ENCODE measurements around the gene COL15A1. TPM values are rescaled to one million over a fixed set of nuclear protein-coding genes. Genes with fewer than 3 reads are reported as not detected.

COL15A1 gene
- total and polyA plus RNA-seq, 5 donors from 2014 or later = 0.03 to 0.10 (median 0.06) TPM; not detected in 2

GRCh38 chr9:98951967-98952366 lies 8.3 kb downstream of the COL15A1 start:
- H3K27me3 Mint-ChIP-seq = peaks cover 14% of the 10 kb centered on the region
- Histone ChIP-seq H3K4me3 (ENCODE audit: low read depth, low read length) (no peak overlapping the region), H3K27ac (ENCODE audit: insufficient read depth, low read length, poor library complexity, severe bottlenecking) (no peak overlapping the region), H3K4me1 (ENCODE audit: control insufficient read depth, insufficient read depth, low read length, poor library complexity, severe bottlenecking) (no peaks in the 10 kb centered on the region), H3K27me3 (ENCODE audit: control insufficient read depth, insufficient read depth, low read length) (peaks cover 8% of the 10 kb centered on the region), H3K36me3 (ENCODE audit: control insufficient read depth, insufficient read depth, low read length) (no peaks in the 10 kb centered on the region), H3K9me3 (ENCODE audit: control insufficient read depth in 2 of 2, low read length in 2 of 2) (no peaks in the 10 kb centered on the region)
- H3K9me3 Mint-ChIP-seq = peaks cover 0 to 3% (median 0%) of the 10 kb centered on the region in 7 donors
- DNase-seq = no peak
- ATAC-seq (ENCODE audit: low read depth in 2 of 2) = no peak
- no peak overlapping the region for H3K4me3 Mint-ChIP-seq
- no peaks in the 10 kb centered on the region for H3K4me1 Mint-ChIP-seq
- H3K27ac Mint-ChIP-seq = no peak overlapping the region
- H3K36me3 Mint-ChIP-seq = no peaks in the 10 kb centered on the region

- Histone ChIP-seq H3K9me3 (ENCODE audit: control insufficient read depth in 2 of 2, low read length in 2 of 2) (no peaks in the 10 kb centered on the region), H3K36me3 (ENCODE audit: control insufficient read depth, insufficient read depth, low read length) (no peaks in the 10 kb centered on the region), H3K27ac (ENCODE audit: insufficient read depth, low read length, poor library complexity, severe bottlenecking) (no peak overlapping the region), H3K4me1 (ENCODE audit: control insufficient read depth, insufficient read depth, low read length, poor library complexity, severe bottlenecking) (no peaks in the 10 kb centered on the region), H3K27me3 (ENCODE audit: control insufficient read depth, insufficient read depth, low read length) (peaks cover 11% of the 10 kb centered on the region), H3K4me3 (ENCODE audit: low read depth, low read length) (no peak overlapping the region)
- Mint-ChIP-seq H3K27ac (no peak overlapping the region), H3K4me3 (no peak overlapping the region), H3K36me3 (no peaks in the 10 kb centered on the region), H3K9me3 (peaks cover 0 to 7% (median 0%) of the 10 kb centered on the region in 7 donors), H3K4me1 (no peaks in the 10 kb centered on the region), H3K27me3 (peaks cover 8% of the 10 kb centered on the region)
- DNase-seq (no peak), ATAC-seq (ENCODE audit: low read depth in 2 of 2) (no peak)
Observed at GRCh38 chr9:98953581-98954243, 10.0 kb downstream of the COL15A1 start.

- Mint-ChIP-seq H3K27me3 (peaks cover 4% of the 10 kb centered on the region), H3K9me3 (peaks cover 0 to 7% (median 0%) of the 10 kb centered on the region in 7 donors), H3K36me3 (no peaks in the 10 kb centered on the region), H3K27ac (no peak overlapping the region), H3K4me3 (no peak overlapping the region), H3K4me1 (no peaks in the 10 kb centered on the region)
- no peaks in the 10 kb centered on the region for H3K9me3 ChIP-seq (ENCODE audit: control insufficient read depth in 2 of 2, low read length in 2 of 2)
- DNase-seq (no peak), ATAC-seq (ENCODE audit: low read depth in 2 of 2) (no peak)
- H3K27me3 ChIP-seq (ENCODE audit: control insufficient read depth, insufficient read depth, low read length) = peaks cover 11% of the 10 kb centered on the region
- H3K36me3 ChIP-seq (ENCODE audit: control insufficient read depth, insufficient read depth, low read length) = no peaks in the 10 kb centered on the region
- H3K4me3 ChIP-seq (ENCODE audit: low read depth, low read length) = no peak overlapping the region
- H3K4me1 ChIP-seq (ENCODE audit: control insufficient read depth, insufficient read depth, low read length, poor library complexity, severe bottlenecking) = no peaks in the 10 kb centered on the region
- H3K27ac ChIP-seq (ENCODE audit: insufficient read depth, low read length, poor library complexity, severe bottlenecking) = no peak overlapping the region
Observed at GRCh38 chr9:98954244-98954610, 10.5 kb downstream of the COL15A1 start.

GRCh38 chr9:98955259-98955658 lies 11.6 kb downstream of the COL15A1 start:
- no peak overlapping the region for H3K27ac Mint-ChIP-seq
- Histone ChIP-seq H3K4me3 (ENCODE audit: low read depth, low read length) (no peak overlapping the region), H3K9me3 (ENCODE audit: control insufficient read depth in 2 of 2, low read length in 2 of 2) (no peaks in the 10 kb centered on the region), H3K27ac (ENCODE audit: insufficient read depth, low read length, poor library complexity, severe bottlenecking) (no peak overlapping the region), H3K36me3 (ENCODE audit: control insufficient read depth, insufficient read depth, low read length) (no peaks in the 10 kb centered on the region), H3K27me3 (ENCODE audit: control insufficient read depth, insufficient read depth, low read length) (peaks cover 11% of the 10 kb centered on the region), H3K4me1 (ENCODE audit: control insufficient read depth, insufficient read depth, low read length, poor library complexity, severe bottlenecking) (no peaks in the 10 kb centered on the region)
- H3K9me3 Mint-ChIP-seq = peaks cover 0 to 7% (median 0%) of the 10 kb centered on the region in 7 donors
- ATAC-seq (ENCODE audit: low read depth in 2 of 2) (no peak), DNase-seq (no peak)
- H3K36me3 Mint-ChIP-seq = no peaks in the 10 kb centered on the region
- H3K4me3 Mint-ChIP-seq = no peak overlapping the region
- H3K4me1 Mint-ChIP-seq = no peaks in the 10 kb centered on the region
- peaks cover 8% of the 10 kb centered on the region for H3K27me3 Mint-ChIP-seq

- Histone ChIP-seq H3K27me3 (ENCODE audit: control insufficient read depth, insufficient read depth, low read length) (peaks cover 11% of the 10 kb centered on the region), H3K36me3 (ENCODE audit: control insufficient read depth, insufficient read depth, low read length) (no peaks in the 10 kb centered on the region), H3K27ac (ENCODE audit: insufficient read depth, low read length, poor library complexity, severe bottlenecking) (no peak overlapping the region), H3K4me1 (ENCODE audit: control insufficient read depth, insufficient read depth, low read length, poor library complexity, severe bottlenecking) (no peaks in the 10 kb centered on the region), H3K4me3 (ENCODE audit: low read depth, low read length) (no peak overlapping the region), H3K9me3 (ENCODE audit: control insufficient read depth in 2 of 2, low read length in 2 of 2) (no peaks in the 10 kb centered on the region)
- no peaks in the 10 kb centered on the region for H3K4me1 Mint-ChIP-seq
- no peak for DNase-seq
- H3K27ac Mint-ChIP-seq = no peak overlapping the region
- peaks cover 0 to 7% (median 0%) of the 10 kb centered on the region in 7 donors for H3K9me3 Mint-ChIP-seq
- peaks cover 13% of the 10 kb centered on the region for H3K27me3 Mint-ChIP-seq
- no peaks in the 10 kb centered on the region for H3K36me3 Mint-ChIP-seq
- no peak for ATAC-seq (ENCODE audit: low read depth in 2 of 2)
- H3K4me3 Mint-ChIP-seq = no peak overlapping the region
Observed at GRCh38 chr9:98957826-98958225, 14.1 kb downstream of the COL15A1 start.

GRCh38 chr9:98958271-98958984 lies 14.7 kb downstream of the COL15A1 start:
- Mint-ChIP-seq H3K36me3 (no peaks in the 10 kb centered on the region), H3K27ac (no peak overlapping the region), H3K9me3 (peaks cover 0 to 7% (median 0%) of the 10 kb centered on the region in 7 donors), H3K4me3 (no peak overlapping the region), H3K4me1 (no peaks in the 10 kb centered on the region), H3K27me3 (peaks cover 13% of the 10 kb centered on the region)
- Histone ChIP-seq H3K36me3 (ENCODE audit: control insufficient read depth, insufficient read depth, low read length) (no peaks in the 10 kb centered on the region), H3K27ac (ENCODE audit: insufficient read depth, low read length, poor library complexity, severe bottlenecking) (no peak overlapping the region), H3K27me3 (ENCODE audit: control insufficient read depth, insufficient read depth, low read length) (peaks cover 7% of the 10 kb centered on the region), H3K4me1 (ENCODE audit: control insufficient read depth, insufficient read depth, low read length, poor library complexity, severe bottlenecking) (no peaks in the 10 kb centered on the region), H3K9me3 (ENCODE audit: control insufficient read depth in 2 of 2, low read length in 2 of 2) (no peaks in the 10 kb centered on the region), H3K4me3 (ENCODE audit: low read depth, low read length) (no peak overlapping the region)
- no peak for ATAC-seq (ENCODE audit: low read depth in 2 of 2)
- no peak for DNase-seq

- Mint-ChIP-seq H3K27ac (no peak overlapping the region), H3K4me3 (no peak overlapping the region), H3K9me3 (peaks cover 0 to 7% (median 0%) of the 10 kb centered on the region in 7 donors), H3K4me1 (no peaks in the 10 kb centered on the region), H3K27me3 (peaks cover 13% of the 10 kb centered on the region), H3K36me3 (no peaks in the 10 kb centered on the region)
- Histone ChIP-seq H3K27ac (ENCODE audit: insufficient read depth, low read length, poor library complexity, severe bottlenecking) (no peak overlapping the region), H3K27me3 (ENCODE audit: control insufficient read depth, insufficient read depth, low read length) (peaks cover 3% of the 10 kb centered on the region), H3K4me3 (ENCODE audit: low read depth, low read length) (no peak overlapping the region), H3K36me3 (ENCODE audit: control insufficient read depth, insufficient read depth, low read length) (no peaks in the 10 kb centered on the region), H3K4me1 (ENCODE audit: control insufficient read depth, insufficient read depth, low read length, poor library complexity, severe bottlenecking) (no peaks in the 10 kb centered on the region), H3K9me3 (ENCODE audit: control insufficient read depth in 2 of 2, low read length in 2 of 2) (no peaks in the 10 kb centered on the region)
- ATAC-seq (ENCODE audit: low read depth in 2 of 2) (no peak), DNase-seq (no peak)
Observed at GRCh38 chr9:98960409-98960808, 16.7 kb downstream of the COL15A1 start.

Measured in CD4-positive, CD25-positive, alpha-beta regulatory T cell (primary cell).